CD14-positive monocyte (primary cell): ENCODE results near the gene EML4. TPM values are rescaled to one million over a fixed set of nuclear protein-coding genes. Genes with fewer than 3 reads are reported as not detected.
A peak's percentile ranks its signal among the peaks of the same experiment; 100 is the strongest.

Experiments used
- DNase-seq, 3 donors: peaks; one replicate each; pipeline ENCODE4 v3.0.0-alpha.2; 2011 to 2022
- H2AFZ ChIP-seq: 2 replicates; pipeline ENCODE4 v1.6.0; 2012; ENCODE audit warnings: mild to moderate bottlenecking, low read depth, low read length, inconsistent platforms; ENCODE audit not compliant: insufficient read depth, poor library complexity, severe bottlenecking
- H3K27ac ChIP-seq, 2 donors: 1 replicate in 1 of 2; 2 replicates in 1 of 2; pipeline ENCODE4 v1.5.1; 2012 to 2013; ENCODE audit warnings: low read length in 2 of 2, control low read depth in 1 of 2, inconsistent platforms in 1 of 2, low read depth in 1 of 2, mild to moderate bottlenecking in 1 of 2
- H3K27me3 ChIP-seq, 2 donors: one replicate each; pipeline versions ENCODE4 v1.6.0 to v1.6.1; 2011 to 2013; ENCODE audit warnings: low read length in 2 of 2; ENCODE audit not compliant: control insufficient read depth in 2 of 2, insufficient read depth in 2 of 2
- H3K36me3 ChIP-seq, 2 donors: replicated peaks in 1 of 2; 1 replicate in 1 of 2; 2 replicates in 1 of 2; pipeline versions ENCODE4 v1.5.1 to v1.6.1; 2012 to 2013; ENCODE audit warnings: low read length in 2 of 2, control low read depth in 1 of 2, inconsistent platforms in 1 of 2, mild to moderate bottlenecking in 1 of 2; ENCODE audit not compliant: insufficient read depth in 2 of 2, control insufficient read depth in 1 of 2
- H3K4me1 ChIP-seq, 2 donors: 1 replicate in 1 of 2; 2 replicates in 1 of 2; pipeline versions ENCODE4 v1.5.1 to v1.6.1; 2012 to 2013; ENCODE audit warnings: low read length in 2 of 2, control low read depth in 1 of 2, inconsistent platforms in 1 of 2, mild to moderate bottlenecking in 1 of 2, moderate library complexity in 1 of 2; ENCODE audit not compliant: insufficient read depth in 2 of 2, control insufficient read depth in 1 of 2
- H3K4me2 ChIP-seq: replicated peaks from 2 replicates; pipeline ENCODE3; 2012; ENCODE audit warnings: low read length, moderate library complexity, mild to moderate bottlenecking; ENCODE audit not compliant: poor library complexity, severe bottlenecking; ENCODE audit errors: extremely low read depth
- H3K4me3 ChIP-seq, 3 experiments: fragments of 200-600 bp in 1 of 3; sonication (generic) in 1 of 3; replicated peaks in 1 of 3; 1 replicate in 2 of 3; 2 replicates in 1 of 3; pipeline ENCODE4 v1.5.1; 2011 to 2013; ENCODE audit warnings: low read length in 3 of 3, mild to moderate bottlenecking in 3 of 3, control low read depth in 2 of 3, low read depth in 2 of 3, inconsistent platforms in 1 of 3, moderate library complexity in 1 of 3
- H3K79me2 ChIP-seq: 2 replicates; pipeline ENCODE4 v1.6.0; 2012; ENCODE audit warnings: mild to moderate bottlenecking, control low read depth, inconsistent platforms, low read length, moderate library complexity; ENCODE audit not compliant: insufficient read depth
- H3K9ac ChIP-seq: 2 replicates; pipeline ENCODE4 v1.6.0; 2017; ENCODE audit warnings: low read length, mild to moderate bottlenecking; ENCODE audit not compliant: insufficient read depth, poor library complexity, severe bottlenecking
- H3K9me3 ChIP-seq, 2 donors: replicated peaks in 1 of 2; 1 replicate in 1 of 2; 2 replicates in 1 of 2; pipeline versions ENCODE4 v1.5.1 to v1.6.1; 2012 to 2013; ENCODE audit warnings: low read length in 2 of 2, control low read depth in 1 of 2; ENCODE audit not compliant: control insufficient read depth in 1 of 2, insufficient read depth in 1 of 2
- H4K20me1 ChIP-seq: 2 replicates; pipeline ENCODE4 v1.6.0; 2012; ENCODE audit warnings: mild to moderate bottlenecking, low read length, control low read depth, moderate library complexity; ENCODE audit not compliant: insufficient read depth
- H3K27ac Mint-ChIP-seq, 7 donors: one replicate each; pipeline ENCODE4 v1.8.0; 2020; ENCODE audit warnings: mild to moderate bottlenecking in 7 of 7, mixed read lengths in 7 of 7, moderate library complexity in 6 of 7, inconsistent platforms in 2 of 7
- H3K27me3 Mint-ChIP-seq, 3 donors: one replicate each; pipeline ENCODE4 v1.8.0; 2021 to 2022; ENCODE audit warnings: low read depth in 3 of 3, mild to moderate bottlenecking in 3 of 3, mixed read lengths in 3 of 3, moderate library complexity in 3 of 3, inconsistent platforms in 1 of 3
- H3K36me3 Mint-ChIP-seq, 2 donors: one replicate each; pipeline ENCODE4 v1.8.0; 2020; ENCODE audit warnings: mixed read lengths in 2 of 2, inconsistent platforms in 1 of 2, mild to moderate bottlenecking in 1 of 2
- H3K4me1 Mint-ChIP-seq: one replicate; pipeline ENCODE4 v1.8.0; 2020; ENCODE audit warnings: mild to moderate bottlenecking, mixed read lengths
- H3K4me3 Mint-ChIP-seq, 2 donors: one replicate each; pipeline ENCODE4 v1.8.0; 2020; ENCODE audit warnings: mild to moderate bottlenecking in 2 of 2, mixed read lengths in 2 of 2, moderate library complexity in 1 of 2
- H3K9me3 Mint-ChIP-seq, 7 donors: one replicate each; pipeline ENCODE4 v1.8.0; 2020 to 2022; ENCODE audit warnings: mixed read lengths in 7 of 7, mild to moderate bottlenecking in 6 of 7, moderate library complexity in 6 of 7, inconsistent platforms in 2 of 7
- CTCF ChIP-seq: fragments of 200-600 bp; IDR thresholded peaks from one replicate; pipeline ENCODE4 v1.8.0; 2022; ENCODE audit warnings: antibody characterized with exemption, mild to moderate bottlenecking
- WGBS: methylation state at CpG from one replicate; pipeline ENCODE4 v1.1.5; 2013; ENCODE audit warnings: missing lambda C conversion rate; ENCODE audit not compliant: insufficient coverage; 5-methylcytosine and 5-hydroxymethylcytosine counted together
- intact Hi-C, 2 donors: fragments of 100-400 bp; cut with micrococcal nuclease; formaldehyde crosslinking; loops; one replicate each; pipeline versions ENCODE4 v1.15.0 to v1.15.1; 2023
- polyA plus RNA-seq, 3 donors: library from polyadenylated mRNA; depleted of rRNA in 1 of 3; unstranded in 2 of 3; stranded (reverse) in 1 of 3; fragments of 300-500 nt in 2 of 3; fragments of >200 nt in 1 of 3; fragmentation: Illumina TruSeq in 2 of 3; gene quantifications; 1 replicate in 2 of 3; 2 replicates in 1 of 3; pipeline ENCODE4 v1.2.3, GENCODE V29; 2012 to 2021

Gene EML4
- polyA plus RNA-seq, 3 donors = 11.5 to 24.3 (median 15.0) TPM

- no peaks in the 10 kb centered on the region for H3K9me3 ChIP-seq
- Mint-ChIP-seq H3K27ac (no peak overlapping the region), H3K4me3 (no peak overlapping the region), H3K9me3 (peaks cover 0 to 3% (median 0%) of the 10 kb centered on the region in 7 donors), H3K4me1 (peaks cover 11% of the 10 kb centered on the region), H3K36me3 (peaks cover 8 to 9% of the 10 kb centered on the region in 2 donors), H3K27me3 (peaks cover 0 to 5% (median 0%) of the 10 kb centered on the region in 3 donors)
- peak overlapping the region in 1 of 3 experiments; percentile 86 for H3K4me3 ChIP-seq
- no peak for DNase-seq
- intact Hi-C loops = no loop called here
- peaks cover 54% of the 10 kb centered on the region for H4K20me1 ChIP-seq
- H3K36me3 ChIP-seq = no peaks in the 10 kb centered on the region
- no peak for TF ChIP-seq CTCF
- no peak overlapping the region for H3K27ac ChIP-seq
- no peak overlapping the region for H3K9ac ChIP-seq
- 100% methylated on average over 1 of the region's 3 CpGs for WGBS
- peaks cover 70% of the 10 kb centered on the region for H3K79me2 ChIP-seq
- peaks cover 25 to 32% of the 10 kb centered on the region in 2 donors for H3K4me1 ChIP-seq
- H2AFZ ChIP-seq = no peak overlapping the region
- no peaks in the 10 kb centered on the region for H3K27me3 ChIP-seq
- H3K4me2 ChIP-seq = peak overlapping the region; percentile 75
Measured at GRCh38 chr2:42171396-42171980, 2.3 kb downstream of the EML4 start.

GRCh38 chr2:42172020-42172419, 2.9 kb downstream of the EML4 start:
- H3K36me3 ChIP-seq = no peaks in the 10 kb centered on the region
- H3K4me3 ChIP-seq = peak overlapping the region in 1 of 3 experiments; percentile 86
- no peak overlapping the region for H3K9ac ChIP-seq
- Mint-ChIP-seq H3K4me1 (peaks cover 11% of the 10 kb centered on the region), H3K4me3 (no peak overlapping the region), H3K36me3 (peaks cover 11 to 12% of the 10 kb centered on the region in 2 donors), H3K9me3 (peaks cover 0 to 3% (median 0%) of the 10 kb centered on the region in 7 donors), H3K27ac (no peak overlapping the region), H3K27me3 (peaks cover 0 to 5% (median 1%) of the 10 kb centered on the region in 3 donors)
- no CpG with 5 or more reads among the region's 1 CpG for WGBS
- H3K27ac ChIP-seq = no peak overlapping the region
- peak overlapping the region; percentile 75 for H3K4me2 ChIP-seq
- H3K79me2 ChIP-seq = peaks cover 75% of the 10 kb centered on the region
- intact Hi-C loops = no loop called here
- TF ChIP-seq CTCF = no peak
- DNase-seq = no peak
- no peak overlapping the region for H2AFZ ChIP-seq
- peaks cover 59% of the 10 kb centered on the region for H4K20me1 ChIP-seq
- no peaks in the 10 kb centered on the region for H3K9me3 ChIP-seq
- H3K4me1 ChIP-seq = peaks cover 25 to 32% of the 10 kb centered on the region in 2 donors
- no peaks in the 10 kb centered on the region for H3K27me3 ChIP-seq
